HG02798 (cell line): ENCODE results near the gene OR4P4.

Experiments
- ATAC-seq: cut with Tn5 transposase; IDR thresholded peaks from one replicate; pipeline ENCODE4 v1.9.1; 2021; ENCODE audit warnings: mild to moderate bottlenecking; ENCODE audit not compliant: unreplicated experiment, poor library complexity

OR4P4 gene

DNA sequence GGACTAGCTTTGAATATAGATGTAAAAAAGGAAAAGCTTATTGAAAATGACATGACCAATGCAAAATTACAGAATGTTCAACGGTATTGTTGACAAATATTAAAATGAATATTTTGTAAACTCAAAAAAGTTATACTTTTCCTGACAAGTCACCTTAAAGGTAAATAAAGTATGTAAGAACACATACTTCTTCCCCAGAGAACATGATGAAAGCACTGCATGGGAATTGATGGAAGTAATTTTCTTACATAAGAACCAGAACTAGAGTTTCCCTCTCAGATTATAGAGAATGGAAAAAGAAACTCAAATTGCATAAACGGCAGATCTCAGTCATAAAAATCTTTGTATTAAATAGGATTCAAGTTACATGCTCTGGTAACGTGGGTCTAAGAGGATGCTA, at the start of gene OR4P4:
Gene OR4P4 (plus strand): TSS at position 301 of the 400 bp plus-strand sequence.
- ATAC-seq, result no peak

DNA sequence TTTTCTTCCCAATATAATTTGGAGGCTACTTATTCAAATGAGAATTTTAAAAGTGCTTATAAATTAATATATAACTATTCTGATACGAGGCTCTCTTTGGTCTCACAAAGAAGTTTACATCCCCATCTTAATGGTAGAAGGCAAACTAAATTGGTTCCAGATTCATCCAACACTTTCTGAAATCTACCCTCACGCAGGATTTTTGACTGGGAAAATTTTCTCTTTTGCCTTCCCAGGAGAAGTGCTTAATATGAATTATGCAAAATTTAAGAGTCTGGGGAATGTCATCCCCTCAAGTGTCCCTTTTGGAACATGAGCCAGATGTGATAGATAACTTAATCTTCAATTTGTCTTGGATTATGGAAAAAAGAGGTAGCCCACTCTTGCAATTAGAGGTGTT, 27.4 kb upstream of the OR4P4 start, which contains the start of gene OR4C11:
Gene OR4C11 (minus strand): TSS at position 101 of the 400 bp plus-strand sequence. CDS start 3,272 bp downstream, outside the sequence.
- no peak for ATAC-seq

GRCh38 chr11:55624531-55624930, 10.4 kb upstream of the OR4P4 start:
- no peak for ATAC-seq

- no peak for ATAC-seq
Measured at GRCh38 chr11:55648027-55648426, 13.1 kb downstream of the OR4P4 start, which contains the start of gene OR4S2. Gene OR4S2 (plus strand): TSS chr11:55648327. CDS start chr11:55650904, 2,577 bp downstream.

GRCh38 chr11:55652560-55652959, 17.6 kb downstream of the OR4P4 start:
- no peak for ATAC-seq

GRCh38 chr11:55655096-55655495, 20.2 kb downstream of the OR4P4 start:
- ATAC-seq, result no peak

DNA sequence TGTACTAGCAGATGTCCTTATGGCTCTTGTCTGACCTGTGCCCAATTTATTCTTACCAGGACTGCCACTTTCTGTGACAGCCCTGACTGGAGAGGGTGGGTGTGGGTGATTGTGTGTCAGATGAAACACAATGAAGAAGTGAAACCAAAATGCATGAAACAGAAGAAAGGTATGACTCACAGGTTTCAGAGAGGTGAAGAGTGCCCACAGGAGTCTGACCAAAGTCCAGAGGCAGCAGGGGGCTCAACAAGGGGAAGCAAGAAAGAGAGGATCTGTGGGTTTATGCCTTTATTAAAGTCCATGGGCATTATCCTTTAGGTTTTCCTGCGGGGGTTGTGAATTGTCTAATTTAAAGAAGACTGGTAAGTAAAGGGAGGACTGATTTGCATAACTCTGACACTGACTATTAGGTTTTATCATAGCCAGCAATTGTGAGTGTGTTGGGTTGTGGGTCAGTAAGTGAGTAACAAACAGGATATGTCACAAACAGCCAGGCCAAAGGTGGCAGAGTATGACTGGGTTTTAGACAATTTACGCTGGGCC, 23.2 kb downstream of the OR4P4 start:
- ATAC-seq, result peak; percentile 93

DNA sequence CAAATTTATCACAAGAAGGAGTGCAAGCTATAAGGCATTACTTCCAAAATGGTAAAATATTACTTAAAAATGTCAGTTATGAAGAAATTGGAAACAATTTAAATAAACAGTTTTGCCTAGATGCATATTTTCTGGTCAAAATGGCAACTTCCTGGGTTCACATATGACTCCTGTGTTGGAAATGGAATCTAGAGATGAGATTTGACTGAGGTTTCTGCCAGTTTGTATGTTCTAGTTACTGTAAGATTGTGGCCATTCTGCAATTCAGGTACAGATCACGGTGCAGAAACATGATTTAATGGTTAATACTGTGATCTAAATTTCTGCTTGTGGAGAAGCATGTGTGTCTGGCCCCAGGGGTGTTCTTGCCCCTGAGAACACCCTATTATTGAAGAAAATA, 23.7 kb downstream of the OR4P4 start:
- peak; percentile 35 for ATAC-seq

DNA sequence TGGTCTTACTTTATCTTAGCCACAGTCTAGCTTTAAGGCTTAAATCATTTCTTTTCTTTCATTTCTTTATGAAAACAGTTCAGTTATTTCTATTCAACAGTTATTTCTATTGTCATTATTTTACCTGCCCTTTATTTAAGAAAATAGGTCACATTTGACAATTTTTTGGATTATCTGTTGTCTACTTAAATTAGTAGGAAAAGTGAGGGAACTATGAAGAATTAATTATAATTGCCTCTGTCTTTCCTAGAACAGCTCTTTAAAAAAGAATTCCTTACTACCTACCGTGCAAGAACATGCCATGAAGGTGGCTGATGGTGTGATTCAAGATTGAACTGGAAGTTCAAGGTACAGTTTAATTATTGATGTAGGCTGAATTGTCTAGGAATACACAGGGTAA, 27.0 kb downstream of the OR4P4 start, which contains the start of gene OR4C6:
Gene OR4C6 (plus strand): TSS at position 301 of the 400 bp plus-strand sequence. CDS start 2,966 bp downstream, outside the sequence.
- ATAC-seq, result no peak

- ATAC-seq, result no peak
Measured at GRCh38 chr11:55669376-55669775, 34.5 kb downstream of the OR4P4 start.

DNA sequence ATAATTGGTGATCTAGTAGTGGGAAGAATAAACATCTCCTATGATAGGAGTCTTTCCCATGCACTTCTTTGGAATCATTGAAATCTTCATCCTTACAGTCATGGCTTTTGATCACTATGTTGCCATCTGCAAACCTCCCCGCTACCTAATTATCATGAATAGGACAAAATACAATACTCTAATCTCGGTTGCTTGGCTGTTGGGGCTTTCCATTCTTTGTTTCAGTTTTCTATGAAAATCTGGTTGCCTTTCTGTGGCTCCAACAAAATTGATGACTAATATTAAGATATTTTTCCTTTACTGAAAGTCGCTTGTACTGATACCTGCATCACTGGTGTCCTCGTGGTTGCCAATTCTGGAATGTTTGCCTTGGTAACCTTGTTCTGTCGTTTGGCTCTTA, 38.9 kb downstream of the OR4P4 start:
- peak; percentile 63 for ATAC-seq
